Fibroblast of lung (primary cell): ENCODE results near the gene HSD3B2.

Source experiments
- CTCF ChIP-seq, 2 donors: IDR thresholded peaks in 1 of 2; conservative IDR thresholded peaks in 1 of 2; 1 replicate in 1 of 2; 2 replicates in 1 of 2; pipeline ENCODE4 v1.5.1; 2011 to 2012; ENCODE audit warnings: low read length in 2 of 2, control low read depth in 1 of 2, inconsistent platforms in 1 of 2, low read depth in 1 of 2, mild to moderate bottlenecking in 1 of 2
- EZH2 ChIP-seq: IDR thresholded peaks from 2 replicates; pipeline ENCODE4 v1.5.1; 2012; ENCODE audit warnings: low read length, control low read depth, mild to moderate bottlenecking; ENCODE audit errors: missing control alignments

- TF ChIP-seq CTCF (conservative IDR thresholded peaks at IDR 0.05 in 1 of 2, IDR thresholded peaks at IDR 0.05 in 1 of 2; ENCODE audit: low read depth in 1 of 2, low read length in 2 of 2) (no peak), EZH2 (no peak)
These were observed 26.5 kb upstream of the HSD3B2 start for GRCh38 chr1:119388450-119388849.
